Pulmonary artery endothelial cell (primary cell): ENCODE data around the gene PTPN13. TPM values are rescaled to one million over a fixed set of nuclear protein-coding genes. Genes with fewer than 3 reads are reported as not detected.

Experiments
- DNase-seq: peaks from one replicate; pipeline ENCODE4 v3.0.0-alpha.2; 2011; ENCODE audit warnings: low read depth, low spot score
- total RNA-seq: library from RNA; depleted of rRNA; stranded (reverse); fragments of >200 nt; gene quantifications from 2 replicates; pipeline ENCODE4 v1.2.3, GENCODE V29; 2014

PTPN13 gene, protein sequence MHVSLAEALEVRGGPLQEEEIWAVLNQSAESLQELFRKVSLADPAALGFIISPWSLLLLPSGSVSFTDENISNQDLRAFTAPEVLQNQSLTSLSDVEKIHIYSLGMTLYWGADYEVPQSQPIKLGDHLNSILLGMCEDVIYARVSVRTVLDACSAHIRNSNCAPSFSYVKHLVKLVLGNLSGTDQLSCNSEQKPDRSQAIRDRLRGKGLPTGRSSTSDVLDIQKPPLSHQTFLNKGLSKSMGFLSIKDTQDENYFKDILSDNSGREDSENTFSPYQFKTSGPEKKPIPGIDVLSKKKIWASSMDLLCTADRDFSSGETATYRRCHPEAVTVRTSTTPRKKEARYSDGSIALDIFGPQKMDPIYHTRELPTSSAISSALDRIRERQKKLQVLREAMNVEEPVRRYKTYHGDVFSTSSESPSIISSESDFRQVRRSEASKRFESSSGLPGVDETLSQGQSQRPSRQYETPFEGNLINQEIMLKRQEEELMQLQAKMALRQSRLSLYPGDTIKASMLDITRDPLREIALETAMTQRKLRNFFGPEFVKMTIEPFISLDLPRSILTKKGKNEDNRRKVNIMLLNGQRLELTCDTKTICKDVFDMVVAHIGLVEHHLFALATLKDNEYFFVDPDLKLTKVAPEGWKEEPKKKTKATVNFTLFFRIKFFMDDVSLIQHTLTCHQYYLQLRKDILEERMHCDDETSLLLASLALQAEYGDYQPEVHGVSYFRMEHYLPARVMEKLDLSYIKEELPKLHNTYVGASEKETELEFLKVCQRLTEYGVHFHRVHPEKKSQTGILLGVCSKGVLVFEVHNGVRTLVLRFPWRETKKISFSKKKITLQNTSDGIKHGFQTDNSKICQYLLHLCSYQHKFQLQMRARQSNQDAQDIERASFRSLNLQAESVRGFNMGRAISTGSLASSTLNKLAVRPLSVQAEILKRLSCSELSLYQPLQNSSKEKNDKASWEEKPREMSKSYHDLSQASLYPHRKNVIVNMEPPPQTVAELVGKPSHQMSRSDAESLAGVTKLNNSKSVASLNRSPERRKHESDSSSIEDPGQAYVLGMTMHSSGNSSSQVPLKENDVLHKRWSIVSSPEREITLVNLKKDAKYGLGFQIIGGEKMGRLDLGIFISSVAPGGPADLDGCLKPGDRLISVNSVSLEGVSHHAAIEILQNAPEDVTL (N-terminal part only)
- 6.3 and 12.8 TPM in 2 replicates for total RNA-seq

- peak; percentile 89 for DNase-seq
Observed at GRCh38 chr4:86593688-86594558, at the start of gene PTPN13. TSS of gene PTPN13 (plus strand) at chr4:86594315. CDS start at chr4:86635257, 40,942 bp downstream.

DNA sequence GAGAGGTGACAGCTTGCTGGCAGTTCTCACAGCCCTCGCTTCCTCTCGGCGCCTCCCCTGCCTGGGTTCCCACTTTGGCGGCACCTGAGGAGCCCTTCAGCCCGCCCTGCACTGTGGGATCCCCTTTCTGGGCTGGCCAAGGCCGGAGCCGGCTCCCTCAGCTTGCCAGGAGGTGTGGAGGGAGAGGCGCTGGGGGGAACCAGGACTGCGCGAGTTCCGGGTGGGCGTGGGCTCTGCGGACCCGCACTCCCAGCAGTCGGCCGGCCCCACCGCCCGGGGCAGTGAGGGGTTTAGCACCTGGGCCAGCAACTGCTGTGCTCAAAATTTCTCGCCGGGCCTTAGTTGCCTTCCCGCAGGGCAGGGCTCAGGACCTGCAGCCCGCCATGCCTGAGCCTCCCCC is 47.0 kb upstream of the PTPN13 start:
- no peak for DNase-seq

DNA sequence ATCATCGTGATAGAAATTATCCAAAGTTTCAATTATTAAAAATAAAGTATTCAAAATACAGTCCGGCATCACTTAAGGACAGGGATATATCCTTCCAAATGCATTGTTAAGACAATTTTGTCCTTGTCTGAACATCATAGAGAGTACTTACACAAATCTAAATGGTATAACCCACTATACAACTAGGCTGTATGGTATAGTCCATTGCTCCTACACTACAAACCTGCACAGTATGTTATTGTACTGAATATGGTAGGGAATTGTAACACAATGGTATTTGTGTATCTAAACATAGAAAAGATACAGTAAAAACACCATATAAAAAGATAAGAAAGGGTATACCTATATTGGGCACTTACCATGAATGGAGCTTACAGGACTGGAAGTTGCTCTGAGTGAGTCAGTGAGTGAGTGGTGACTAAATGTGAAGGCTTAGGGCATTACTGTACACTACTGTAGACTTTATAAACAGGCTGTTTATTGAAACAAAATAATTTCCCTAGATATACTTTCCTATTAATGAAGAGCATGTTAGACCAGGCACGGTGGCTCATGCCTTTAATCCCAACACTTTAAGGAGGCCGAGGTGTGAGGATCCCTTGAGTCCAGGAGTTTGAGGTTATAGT is 44.8 kb upstream of the PTPN13 start:
- DNase-seq = no peak

DNA sequence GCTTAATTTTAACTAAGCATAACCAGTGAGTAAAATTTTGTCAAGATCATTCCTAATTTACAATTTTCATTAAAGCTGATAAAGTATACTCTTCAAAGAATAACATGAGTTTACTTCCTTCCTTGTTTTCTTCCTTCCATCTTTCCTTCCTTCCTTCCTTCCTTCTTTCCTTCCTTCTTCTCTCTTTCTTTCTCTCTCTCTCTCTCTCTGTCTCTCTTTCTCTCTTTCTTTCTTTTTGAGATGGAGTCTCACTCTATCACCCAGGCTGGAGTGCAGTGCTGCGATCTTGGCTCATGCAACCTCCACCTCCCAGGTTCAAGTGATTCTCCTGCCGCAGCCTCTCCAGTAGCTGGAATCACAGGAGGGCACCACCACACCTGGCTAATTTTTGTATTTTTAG is 42.7 kb upstream of the PTPN13 start:
- DNase-seq = no peak

DNA sequence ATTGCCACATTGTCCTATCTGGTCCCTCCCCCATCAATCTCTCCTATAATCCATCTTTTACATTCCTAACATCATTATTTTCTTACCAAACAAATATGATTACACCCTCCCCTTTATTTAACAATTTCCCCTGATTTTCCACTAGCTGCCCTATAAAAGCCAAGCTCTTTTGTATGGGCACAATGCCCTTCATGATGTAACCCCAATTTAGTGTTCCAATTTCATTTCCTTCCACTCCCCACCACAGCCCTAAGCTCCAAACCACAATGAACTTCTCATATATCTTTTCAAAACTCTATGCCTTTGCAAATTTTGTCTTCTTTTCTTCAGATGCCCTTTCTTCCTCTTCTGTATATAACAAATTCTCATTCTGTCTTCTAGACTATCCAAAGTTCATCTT is 39.5 kb upstream of the PTPN13 start:
- DNase-seq = no peak

GRCh38 chr4:86556791-86557415 is 37.2 kb upstream of the PTPN13 start:
- no peak for DNase-seq

DNA sequence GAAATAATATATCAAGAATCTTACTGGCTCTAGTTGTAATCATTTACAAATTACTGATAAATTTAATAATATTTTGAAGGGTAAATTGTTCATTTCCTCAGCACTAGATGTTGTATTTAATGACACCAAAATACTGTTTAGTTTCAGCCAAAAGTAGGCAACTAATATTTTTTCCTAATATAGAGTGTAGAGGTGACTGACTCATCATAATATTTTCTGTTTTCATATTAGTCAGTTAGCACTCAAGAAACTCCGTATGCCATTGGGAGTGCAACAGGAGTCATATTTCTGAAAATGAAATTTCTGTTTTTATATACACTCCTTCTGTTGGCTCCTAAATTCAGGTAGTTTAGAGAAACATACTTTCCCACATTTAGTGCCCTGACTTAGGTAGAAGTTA is 36.6 kb upstream of the PTPN13 start:
- DNase-seq = no peak

DNA sequence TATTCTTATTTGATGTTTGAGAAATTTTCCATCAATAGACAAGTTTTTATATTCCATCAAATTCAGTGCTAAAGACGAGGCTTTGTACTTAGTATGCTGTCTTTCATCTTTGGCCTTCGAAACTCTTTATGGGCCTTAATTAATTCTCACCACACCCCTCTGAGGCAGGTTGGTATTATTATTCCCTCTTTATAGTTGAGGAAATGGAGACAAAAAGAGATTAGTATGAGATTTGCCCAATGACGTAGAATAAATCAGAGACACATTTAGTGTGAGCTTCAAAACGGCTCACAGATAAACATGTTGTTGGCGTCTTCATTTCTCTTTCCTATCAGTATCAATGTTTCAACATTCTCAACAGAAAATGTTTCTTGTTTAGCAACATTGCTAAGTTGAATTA is 35.9 kb upstream of the PTPN13 start:
- no peak for DNase-seq

GRCh38 chr4:86558797-86559196 is 35.3 kb upstream of the PTPN13 start:
- no peak for DNase-seq

GRCh38 chr4:86560447-86560846 is 33.7 kb upstream of the PTPN13 start:
- DNase-seq = no peak

- no peak for DNase-seq
Observed at GRCh38 chr4:86561256-86561655, 32.9 kb upstream of the PTPN13 start.

DNA sequence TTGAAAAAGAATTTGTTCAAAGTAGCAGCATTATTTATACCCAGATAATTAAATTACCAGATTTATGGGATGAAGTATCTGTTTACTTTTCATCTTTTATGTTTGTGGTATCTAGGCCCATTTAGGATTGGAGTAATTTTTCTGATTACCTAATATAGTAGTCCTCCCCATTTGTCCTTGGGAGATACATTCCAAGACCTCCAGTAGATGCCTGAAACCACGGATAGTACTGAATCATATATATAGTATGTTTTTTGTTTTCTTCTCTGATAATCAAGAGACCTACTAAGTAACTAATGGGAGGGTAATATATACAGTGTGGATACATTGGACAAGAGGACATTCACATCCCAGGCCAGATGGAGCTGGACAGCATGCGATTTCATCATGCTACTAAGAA is 30.7 kb upstream of the PTPN13 start:
- DNase-seq = no peak

GRCh38 chr4:86564795-86565194 is 29.3 kb upstream of the PTPN13 start:
- DNase-seq = no peak

GRCh38 chr4:86565651-86566050 is 28.5 kb upstream of the PTPN13 start:
- DNase-seq = no peak

DNA sequence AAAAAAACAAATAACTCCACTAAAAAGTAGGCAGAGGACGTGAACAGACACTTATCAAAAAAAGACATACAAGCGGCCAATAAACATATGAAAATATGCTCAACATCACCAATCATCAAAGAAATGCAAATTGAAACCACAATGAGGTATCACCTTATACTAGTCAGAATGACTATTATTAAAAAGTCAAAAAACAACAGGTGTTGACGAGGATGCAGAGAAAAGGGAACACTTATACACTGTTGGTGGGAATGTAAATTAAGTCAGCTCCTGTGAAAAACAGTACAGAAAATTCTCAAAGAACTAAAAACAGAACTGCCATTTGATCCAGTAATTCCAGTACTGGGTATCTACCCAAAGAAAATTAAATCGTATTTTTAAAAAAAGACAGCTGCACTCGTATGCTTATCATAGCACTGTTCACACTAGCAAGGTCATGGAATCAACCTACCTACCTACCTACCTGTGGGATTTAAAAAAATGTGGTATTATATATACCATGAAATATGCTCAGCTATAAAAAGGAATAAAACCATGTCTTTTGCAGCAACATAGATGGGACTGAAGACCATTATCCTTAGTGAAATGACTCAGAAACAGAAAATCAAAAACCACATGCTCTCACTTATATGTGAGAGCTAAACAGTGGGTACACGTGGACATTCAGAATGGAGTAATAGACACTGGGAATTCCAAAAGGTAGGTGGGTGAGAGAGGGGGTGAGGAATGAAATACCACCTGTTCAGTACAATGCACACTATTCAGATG is 24.8 kb upstream of the PTPN13 start:
- no peak for DNase-seq

DNA sequence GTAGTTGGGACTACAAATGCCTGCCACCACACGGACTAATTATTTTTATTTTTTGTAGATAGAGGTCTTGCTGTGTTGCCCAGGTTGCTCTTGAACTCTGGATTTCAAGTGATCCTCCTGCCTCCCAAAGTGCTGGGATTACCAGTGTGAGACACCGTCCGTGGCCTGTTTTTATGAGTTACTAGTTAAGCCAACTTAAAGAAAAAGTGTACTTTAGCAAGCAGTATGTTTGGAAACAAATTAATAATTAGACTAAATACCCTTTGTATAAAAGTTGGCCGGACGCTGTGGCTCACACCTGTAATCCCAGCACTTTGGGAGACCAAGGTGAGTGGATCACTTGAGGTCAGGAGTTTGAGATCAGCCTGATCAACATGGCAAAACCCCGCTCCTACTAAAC is 14.2 kb upstream of the PTPN13 start:
- no peak for DNase-seq

GRCh38 chr4:86582410-86582809 is 11.7 kb upstream of the PTPN13 start:
- DNase-seq = no peak

- no peak for DNase-seq
Observed at GRCh38 chr4:86586160-86586572, 7.9 kb upstream of the PTPN13 start.
